Stimulated activated CD4-positive, alpha-beta T cell treated with anti-CD3 and anti-CD28 coated beads, Interleukin-12 subunit alpha, Interleukin-12 subunit beta, amount 100 ng/mL, for 4 hours (primary cell): ENCODE results near the gene FLCN.

Experiments used
- DNase-seq: peaks from one replicate; pipeline ENCODE4 v3.0.0-alpha.2; 2020

FLCN gene

DNA sequence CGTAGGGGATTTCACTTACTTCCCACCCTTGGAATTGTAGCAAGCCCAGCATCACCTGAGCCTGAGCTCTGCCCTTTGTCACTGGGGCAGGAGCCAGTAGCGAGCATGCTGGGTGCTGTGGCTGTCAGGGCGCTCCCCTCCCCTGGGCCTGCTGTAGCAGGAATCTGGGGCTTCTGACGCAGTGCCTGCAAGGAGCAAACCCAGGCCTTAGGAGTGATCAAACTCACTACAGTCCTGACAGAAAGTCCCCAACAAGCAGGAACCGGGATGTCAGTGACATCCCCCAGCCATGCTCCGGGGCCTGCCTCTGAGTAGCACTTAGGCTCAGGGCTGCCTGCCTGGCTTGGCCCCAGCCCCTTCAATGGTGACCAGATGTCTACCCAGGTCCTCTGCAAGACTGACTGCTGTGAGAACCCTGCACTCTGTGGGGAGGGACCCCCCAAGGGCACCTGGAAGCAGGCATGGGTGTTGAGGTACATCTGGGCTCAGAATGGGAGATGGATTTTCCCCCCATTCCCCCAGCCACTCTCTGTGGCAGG, 54.3 kb downstream of the FLCN start:
- DNase-seq: no peak

DNA sequence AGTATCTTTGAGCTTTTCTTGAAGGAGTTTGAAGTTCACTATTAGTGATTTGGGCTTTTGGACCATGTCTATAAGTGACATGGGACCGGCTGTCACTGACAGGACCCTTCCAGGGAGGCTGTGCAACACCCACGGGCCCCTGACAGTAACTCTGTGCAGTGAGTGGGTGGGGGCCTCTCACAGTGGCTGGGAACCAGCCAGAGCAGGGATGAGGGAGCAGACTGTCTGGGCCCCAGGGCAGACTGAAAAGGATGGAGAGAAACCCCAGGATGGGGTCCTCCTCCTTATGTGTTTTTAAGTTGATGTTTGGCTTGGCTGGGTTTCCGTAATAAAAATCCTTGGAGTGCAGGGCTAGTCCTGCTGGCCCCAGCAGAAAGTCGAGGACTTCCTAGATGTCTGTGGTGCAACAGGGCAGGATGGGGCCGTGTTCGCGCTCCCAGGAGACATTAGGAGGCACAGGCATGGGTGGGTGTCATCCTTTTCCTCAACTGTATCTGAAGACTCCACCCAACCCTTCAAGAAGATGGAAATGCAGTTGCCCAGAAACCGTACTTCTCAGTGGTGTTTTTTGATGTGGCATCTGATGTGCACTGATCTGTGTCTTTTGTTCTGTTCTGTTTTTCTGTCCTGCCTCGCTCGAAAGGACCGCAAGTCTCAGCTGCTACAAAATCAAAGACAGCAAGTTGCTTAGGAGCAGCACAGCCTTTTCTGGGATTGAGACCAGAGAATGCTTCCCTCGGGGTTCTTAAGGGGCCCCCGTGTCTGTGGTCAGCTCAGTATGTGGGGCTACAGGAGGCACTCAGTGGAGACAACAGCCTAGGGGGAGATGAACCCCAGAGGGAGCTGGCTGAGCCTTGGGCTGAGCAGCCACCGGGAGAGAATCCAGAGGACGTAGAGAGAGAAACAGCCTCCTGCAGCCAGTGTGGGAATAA, 55.0 kb downstream of the FLCN start:
- DNase-seq: no peak

DNA sequence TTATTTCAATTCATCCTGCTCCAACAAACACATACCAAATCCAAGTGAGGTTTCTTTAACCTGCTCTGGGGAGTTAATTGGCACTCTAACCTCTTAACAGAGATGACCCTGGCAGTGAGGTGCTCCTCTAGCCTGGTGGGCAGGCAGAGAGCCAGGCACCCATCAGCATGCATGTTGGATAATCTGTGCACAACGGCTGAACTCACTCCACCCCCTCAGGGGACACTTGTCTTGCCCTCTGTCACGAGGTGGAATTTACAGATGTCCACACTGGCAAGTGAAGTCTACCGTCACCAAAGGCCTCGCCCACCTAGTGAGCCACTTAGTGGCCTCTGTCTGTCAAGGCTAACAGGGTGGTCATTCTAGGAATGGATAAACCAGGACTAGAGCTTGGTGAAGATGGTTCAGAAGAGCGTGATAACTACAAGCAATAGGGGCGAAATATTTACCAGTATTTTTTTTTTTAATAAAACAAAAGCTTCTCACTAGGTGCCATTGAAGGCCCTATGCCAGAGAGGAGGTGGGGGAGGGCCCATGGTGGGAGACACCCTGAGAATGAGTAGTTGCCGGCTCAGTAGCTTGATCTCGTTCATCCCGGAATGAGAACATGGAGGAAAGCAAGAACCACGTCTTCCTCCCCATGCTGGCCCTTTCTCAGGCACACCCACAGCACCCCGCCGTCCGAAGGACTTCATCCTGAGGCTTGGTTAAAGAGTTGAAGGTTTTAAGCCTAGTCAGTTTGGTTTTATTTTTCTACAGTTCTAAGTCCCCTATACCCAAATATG, 56.0 kb downstream of the FLCN start:
- no peak for DNase-seq

DNA sequence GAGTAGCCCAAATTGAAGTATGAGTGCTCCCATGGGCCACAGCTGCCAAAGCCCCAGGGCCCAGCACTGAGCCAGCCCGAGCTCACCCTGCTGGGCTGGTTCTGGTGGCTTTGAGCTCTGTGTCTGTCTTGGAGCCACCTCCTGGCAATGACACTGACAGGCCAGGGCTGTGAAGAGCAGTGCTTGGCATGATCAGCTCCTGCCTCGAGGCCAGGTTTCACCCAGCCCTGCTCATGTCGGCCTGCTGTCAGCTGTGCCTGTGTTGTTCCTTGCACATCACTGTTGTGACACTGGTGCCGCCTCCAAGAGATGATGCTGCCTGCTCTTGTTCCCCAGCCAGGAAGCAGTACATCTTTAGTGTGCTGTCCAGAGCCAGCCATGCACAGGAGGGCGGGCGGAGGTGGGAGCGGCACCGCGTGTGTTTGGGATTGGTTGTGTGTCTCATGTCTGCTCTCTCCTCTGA, 56.8 kb downstream of the FLCN start:
- no peak for DNase-seq

DNA sequence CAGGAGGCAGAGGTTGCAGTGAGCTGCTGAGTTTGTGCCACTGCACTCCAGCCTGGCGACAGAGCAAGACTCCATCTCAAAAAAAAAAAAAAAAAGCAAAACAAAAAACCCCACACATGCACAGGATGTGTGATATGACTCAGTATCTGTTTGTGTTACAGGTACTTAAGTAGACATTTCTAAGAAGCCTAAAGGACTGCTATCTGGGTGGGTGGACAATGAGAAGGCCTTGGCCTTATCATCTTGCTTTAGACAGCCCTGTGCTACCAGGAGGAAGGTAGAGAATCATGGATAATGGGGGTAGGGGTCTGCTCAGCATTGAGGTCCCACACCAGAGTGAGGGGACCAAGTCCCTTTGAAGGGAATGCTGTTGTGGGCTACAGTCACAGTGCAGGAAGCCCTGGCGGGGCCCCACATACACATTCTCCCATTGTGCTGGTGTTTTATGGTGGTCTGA, 57.6 kb downstream of the FLCN start:
- DNase-seq: no peak

DNA sequence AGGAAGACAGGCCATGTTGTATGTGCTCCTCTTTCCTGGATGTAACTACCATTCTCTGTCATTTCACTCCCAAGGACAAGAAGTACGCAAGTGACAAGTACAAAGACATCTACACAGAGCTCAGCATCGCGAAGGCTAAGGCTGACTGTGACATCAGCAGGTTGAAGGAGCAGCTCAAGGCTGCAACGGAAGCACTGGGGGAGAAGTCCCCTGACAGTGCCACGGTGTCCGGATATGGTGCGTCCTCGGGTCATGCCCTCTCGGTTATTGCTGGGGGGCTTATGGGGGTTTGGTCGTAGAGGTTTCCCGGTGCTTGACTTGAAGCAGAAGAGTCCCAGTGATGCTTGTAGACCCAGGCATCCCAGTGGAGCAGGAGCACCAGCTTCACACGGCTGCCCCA, 59.8 kb downstream of the FLCN start:
- DNase-seq: no peak

DNA sequence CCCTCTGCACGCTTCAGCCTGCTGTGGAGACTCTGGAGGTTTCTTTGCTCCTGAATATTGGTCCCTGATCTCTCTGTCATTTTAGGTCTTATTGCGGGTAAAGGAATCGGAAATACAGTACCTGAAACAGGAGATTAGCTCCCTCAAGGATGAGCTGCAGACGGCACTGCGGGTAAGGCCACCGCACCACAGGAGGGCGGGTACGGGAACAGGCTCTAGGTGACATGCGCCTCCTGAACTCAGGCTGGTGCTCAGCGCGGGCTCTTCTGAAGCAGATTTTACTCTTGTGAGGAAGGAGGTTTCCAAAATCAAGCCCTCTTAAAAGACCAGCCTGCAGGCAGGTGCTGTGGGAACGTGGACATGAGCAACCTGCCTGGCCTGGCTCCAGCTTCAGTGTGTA, 60.6 kb downstream of the FLCN start:
- no peak for DNase-seq

DNA sequence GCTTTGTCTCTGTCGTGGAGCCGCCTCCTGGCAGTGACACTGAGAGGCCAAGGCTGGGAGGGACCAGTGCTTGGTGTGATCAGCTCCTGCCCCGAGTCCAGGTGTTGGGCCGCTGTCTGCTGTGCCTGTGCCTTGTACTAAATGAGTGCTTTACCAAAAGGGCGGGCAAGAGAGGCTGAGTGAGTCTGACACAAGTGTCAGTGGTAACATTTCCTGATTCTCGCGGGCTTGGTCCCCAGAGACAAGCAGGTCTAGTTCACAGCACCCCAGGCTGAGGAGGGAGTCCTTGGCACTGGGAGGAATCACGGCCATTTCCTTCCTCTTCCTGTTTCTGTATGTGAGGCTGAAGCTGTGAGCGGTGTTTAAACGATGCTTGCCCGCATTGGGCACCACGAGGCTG, 61.1 kb downstream of the FLCN start:
- DNase-seq: no peak

DNA sequence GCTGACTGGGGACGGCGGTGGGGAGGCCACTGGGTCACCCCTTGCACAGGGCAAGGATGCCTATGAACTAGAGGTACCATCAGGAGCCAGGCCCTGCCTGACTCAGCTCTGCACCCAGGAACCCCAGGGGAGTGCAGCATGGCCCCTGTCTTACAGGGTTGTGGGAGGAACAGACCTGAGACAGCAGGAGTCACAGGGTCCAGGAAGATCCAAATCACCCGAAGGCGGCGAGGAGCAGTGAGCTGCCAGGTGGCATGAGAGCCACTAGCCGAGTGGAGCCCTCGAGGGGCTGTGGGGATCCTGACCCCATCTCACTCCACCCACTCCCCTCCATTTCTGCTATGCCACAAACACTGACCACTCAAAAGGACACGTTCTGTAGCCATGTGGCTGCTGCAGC, 61.6 kb downstream of the FLCN start:
- no peak for DNase-seq

DNA sequence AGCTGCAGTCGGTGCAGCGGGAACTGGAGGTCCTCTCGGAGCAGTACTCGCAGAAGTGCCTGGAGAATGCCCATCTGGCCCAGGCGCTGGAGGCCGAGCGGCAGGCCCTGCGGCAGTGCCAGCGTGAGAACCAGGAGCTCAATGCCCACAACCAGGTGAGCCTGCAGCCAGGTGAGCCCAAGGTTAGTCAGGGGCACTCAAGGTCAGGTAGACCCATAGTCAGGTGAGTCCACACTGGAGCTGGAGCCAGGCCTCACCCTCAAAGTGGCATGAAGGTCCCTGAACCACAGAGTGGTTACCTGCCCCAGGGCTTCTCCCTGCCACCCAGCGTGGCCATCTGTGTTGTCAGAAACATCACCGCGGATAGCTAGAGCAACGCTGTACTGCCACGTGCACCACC, 63.0 kb downstream of the FLCN start:
- no peak for DNase-seq

DNA sequence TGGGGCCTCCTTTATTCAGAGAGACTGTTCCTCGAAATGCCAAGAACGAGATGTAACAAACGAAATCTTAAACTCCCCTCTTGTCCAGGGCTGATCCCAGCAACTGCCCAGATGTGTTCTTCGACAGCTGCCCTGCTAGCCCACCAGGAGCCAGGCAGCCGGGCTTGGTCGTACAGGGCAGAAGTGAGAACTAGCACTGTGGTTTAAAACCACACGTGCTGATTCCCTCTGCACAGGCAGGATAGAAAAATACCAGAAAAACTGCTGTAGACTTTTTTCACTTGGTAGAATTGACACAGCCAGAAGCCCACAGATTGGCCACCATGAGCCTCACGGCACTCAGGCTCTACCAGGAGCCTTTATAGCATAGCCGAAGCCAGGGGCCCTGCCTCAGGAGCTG, 64.0 kb downstream of the FLCN start:
- no peak for DNase-seq

DNA sequence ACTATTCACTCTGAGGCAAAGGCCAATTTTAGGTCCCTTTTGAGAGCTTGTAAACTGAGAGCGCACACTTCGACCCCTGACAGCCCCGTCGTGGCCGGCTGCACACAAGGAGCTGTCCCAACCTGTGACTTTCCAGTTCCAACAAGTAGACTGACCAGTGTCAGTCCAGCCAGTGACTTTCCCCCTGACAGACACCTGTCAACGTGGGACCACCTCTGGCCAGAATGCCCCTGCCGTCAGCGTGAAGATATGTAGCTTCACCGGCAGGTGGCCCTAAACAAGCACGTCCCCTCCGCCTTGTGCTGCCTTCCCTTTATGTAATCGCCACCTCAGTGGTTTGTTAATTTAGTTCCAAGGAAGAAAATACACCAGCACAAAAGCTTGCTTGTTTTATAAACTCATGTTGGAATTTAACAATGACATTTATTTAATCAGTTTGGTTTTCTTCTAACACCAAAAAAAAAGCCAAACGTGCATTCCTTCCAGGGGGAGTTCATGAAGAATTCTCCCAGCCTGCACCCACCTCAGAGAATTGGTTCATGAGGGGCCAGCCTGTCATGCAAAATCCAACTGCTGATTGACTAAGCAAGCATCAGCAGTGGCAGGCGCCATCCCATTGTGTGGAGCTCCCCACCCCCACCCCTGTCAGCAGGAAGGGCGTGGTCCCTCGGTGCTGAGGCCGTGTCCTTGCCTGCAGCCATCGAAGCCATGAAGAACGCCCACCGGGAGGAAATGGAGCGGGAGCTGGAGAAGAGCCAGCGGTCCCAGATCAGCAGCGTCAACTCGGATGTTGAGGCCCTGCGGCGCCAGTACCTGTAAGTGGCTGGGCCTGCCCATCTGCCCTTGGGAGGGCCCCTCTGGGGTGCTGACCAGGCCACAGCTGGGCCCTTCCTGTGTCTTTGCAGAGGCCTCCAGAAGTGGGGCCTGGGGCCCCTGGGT, 64.7 kb downstream of the FLCN start:
- no peak for DNase-seq

DNA sequence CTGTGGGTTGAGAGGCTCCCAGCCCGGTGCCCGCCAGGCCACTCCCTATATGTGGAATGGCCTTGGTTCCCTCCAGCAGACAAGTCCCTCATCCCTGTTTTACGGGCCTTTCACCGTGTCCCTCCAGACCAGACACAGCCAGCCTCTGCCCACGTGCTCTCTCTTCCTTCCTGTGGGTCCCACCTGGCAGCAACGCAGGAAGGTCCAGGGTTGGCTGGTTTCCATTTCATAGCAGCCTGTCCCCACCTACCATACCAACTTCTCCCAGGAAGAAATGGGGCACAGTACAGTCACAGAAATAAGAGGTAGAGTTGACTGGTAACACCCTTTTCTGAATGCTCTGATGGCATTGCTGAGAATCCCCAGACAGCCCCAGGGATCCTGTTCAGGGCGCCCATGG, 65.8 kb downstream of the FLCN start:
- DNase-seq: no peak

DNA sequence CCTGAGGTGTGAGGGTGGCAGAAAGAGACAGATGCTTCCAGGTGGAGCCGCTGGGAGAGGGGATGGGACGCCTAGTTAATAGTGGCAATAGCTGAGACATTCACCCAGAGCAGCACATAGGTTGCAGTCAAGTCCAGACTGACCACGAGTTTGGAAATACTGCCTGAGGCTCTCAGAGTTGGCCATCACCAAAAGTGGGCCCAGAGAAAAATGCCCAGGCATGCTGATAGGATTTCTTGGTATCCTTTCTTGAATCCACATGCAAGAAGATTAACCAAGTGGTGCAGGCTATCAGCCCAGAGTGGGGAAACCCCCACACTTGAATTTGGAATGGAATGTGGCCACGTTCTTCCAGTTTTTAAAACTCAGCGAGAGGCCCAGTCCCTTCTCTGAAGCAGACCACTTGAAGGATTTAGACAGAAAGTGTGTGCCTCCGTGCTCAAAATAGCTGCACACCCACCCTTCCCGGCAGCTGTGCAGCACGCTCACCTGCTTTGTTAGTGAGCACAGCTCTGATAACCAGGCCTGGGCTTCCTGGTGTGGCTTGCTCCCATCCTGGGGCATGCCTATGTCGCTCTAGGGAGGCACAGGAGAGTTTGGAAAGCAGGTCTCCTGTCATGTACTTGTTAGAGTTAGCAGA, 66.5 kb downstream of the FLCN start:
- no peak for DNase-seq

DNA sequence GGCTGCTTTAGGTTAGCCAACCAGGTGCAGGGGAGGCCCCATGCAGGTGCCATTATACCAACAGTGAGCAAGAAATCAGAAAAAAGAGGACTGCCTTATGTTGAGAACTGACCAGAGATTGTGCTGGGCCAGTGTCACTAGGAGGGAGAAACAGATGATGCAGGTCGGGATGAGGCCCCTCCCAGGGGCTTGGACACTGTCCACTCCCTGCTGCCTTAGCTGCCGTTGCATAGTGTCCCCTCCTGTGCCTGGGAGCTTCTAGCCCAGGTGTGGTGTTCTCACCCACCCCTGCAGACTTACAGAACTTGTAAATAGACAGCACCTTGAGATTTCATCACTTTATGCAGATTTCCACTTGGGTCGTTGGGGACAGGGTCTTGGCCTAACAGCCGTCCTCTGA, 67.6 kb downstream of the FLCN start:
- no peak for DNase-seq

DNA sequence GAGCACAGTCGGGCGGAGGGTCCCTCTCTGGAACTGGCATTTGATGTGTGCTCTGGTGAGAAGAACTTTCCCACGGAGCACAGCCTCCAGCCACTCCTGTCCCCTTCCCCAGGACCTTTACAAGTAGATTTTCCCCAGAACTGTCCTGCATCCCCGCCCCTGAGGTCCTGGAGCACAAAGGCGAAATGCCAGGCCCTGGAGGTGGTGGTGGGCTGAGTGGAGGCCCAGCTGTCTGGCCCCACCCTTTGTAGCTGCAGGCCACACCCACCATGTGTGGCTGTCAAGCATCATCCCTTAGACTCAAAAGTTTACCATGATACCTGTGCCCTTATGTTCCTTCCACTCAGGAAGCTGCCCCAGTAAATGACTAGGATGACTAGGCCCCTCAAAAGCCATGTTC, 68.6 kb downstream of the FLCN start:
- no peak for DNase-seq

DNA sequence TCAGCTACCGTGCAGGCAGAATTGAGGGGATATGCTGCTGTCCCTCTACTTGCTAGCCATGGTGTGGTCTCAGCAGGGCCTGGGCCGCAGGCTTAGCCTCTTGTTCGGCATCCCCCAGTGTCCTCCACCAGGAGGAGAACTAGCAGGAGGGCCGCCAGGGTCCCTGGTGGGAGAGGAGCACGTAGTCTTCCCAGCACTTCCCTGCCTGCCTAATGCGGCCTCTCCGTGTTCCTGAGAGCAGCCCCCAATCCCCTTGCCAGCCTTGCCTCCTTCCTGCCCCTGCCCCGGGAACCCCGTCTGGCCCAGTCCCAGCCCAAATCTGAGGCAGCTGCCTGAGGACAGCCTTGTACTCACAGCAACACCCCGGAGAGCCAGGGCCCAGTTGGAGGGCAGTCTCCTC, 69.0 kb downstream of the FLCN start:
- no peak for DNase-seq

DNA sequence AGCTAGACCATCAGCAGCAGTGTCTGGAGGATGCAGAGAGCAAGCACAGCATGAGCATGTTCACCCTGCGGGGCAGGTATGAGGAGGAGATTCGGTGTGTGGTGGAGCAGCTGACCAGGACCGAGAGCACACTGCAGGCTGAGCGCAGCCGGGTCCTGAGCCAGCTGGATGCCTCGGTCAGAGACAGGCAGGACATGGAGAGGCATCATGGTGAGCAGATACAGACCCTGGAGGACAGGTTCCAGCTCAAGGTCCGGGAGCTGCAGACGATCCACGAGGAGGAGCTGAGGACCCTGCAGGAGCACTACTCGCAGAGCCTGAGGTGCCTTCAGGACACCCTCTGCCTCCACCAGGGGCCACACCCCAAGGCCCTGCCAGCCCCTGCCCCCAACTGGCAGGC, 69.6 kb downstream of the FLCN start:
- no peak for DNase-seq

DNA sequence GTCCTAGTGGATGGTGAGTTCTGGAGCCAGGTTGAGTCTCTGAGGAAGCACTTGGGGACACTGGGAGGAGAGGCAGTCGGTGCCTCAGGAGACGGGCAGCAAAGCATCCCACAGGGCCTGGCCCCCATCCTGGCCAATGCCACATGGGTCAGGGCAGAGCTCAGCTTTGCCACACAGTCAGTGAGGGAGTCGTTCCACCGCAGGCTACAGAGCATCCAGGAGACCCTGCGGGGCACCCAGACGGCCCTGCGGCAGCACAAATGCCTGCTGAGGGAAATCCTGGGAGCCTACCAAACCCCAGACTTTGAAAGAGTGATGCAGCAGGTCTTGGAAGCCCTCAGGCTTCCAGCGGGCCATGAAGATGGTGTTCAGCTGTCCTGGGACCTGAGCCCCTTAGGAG, 70.5 kb downstream of the FLCN start:
- DNase-seq: no peak

DNA sequence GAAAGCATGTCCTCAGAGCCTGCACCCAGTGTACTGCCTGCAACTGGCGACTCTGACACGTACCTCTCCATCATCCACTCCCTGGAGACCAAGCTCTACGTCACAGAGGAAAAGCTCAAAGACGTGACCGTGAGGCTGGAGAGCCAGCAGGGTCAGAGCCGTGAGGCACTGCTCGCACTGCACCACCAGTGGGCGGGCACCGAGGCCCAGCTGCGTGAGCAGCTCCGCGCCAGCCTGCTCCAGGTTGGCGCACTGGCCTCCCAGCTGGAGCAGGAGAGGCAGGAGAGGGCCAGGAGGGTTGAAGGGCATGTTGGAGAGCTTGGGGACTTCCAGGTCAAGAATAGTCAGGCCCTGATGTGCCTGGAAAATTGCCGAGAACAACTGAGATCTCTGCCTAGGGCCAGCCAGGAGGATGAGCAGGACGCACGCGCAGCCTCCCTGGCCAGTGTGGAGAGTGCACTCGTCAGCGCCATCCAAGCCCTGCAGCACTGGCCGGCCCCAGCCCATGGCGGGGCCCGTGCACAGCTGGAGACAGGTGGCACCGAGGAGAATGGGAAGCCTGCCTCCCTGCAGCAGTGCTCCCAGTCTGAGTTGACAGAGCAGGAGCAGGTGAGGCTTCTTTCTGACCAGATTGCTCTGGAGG, 71.2 kb downstream of the FLCN start:
- DNase-seq: no peak

DNA sequence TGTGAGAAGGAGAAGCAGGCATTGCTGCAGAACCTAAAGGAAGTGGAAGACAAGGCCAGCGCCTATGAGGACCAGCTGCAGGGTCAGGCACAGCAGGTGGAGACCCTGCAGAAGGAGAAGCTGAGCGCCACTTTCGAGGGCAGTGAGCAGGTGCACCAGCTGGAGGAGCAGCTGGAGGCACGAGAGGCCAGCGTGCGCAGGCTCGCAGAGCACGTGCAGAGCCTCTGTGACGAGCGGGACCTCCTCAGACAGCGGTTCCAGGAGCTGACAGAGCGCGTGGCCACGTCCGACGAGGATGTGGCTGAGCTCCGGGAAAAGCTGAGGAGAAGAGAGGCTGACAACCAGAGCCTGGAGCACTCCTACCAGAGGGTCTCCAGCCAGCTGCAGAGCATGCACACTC, 72.3 kb downstream of the FLCN start:
- no peak for DNase-seq

DNA sequence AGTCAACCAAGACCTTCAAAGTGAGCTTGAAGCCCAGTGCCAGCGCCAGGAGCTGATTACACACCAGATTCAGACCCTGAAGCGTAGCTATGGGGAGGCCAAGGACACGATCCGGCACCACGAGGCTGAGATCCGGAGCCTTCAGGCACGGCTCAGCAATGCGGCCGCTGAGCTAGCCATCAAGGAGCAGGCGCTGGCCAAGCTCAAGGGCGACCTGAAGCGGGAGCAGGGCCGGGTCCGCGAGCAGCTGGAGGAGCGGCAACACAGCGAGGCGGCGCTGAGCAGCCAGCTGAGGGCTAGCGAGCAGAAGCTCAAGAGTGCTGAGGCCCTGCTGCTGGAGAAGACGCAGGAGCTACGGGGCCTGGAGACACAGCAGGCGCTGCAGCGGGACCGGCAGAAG, 72.8 kb downstream of the FLCN start:
- DNase-seq: no peak
